ENCODE results near the gene ARNT2. TPM values are rescaled to one million over a fixed set of nuclear protein-coding genes. Genes with fewer than 3 reads are reported as not detected.

ARNT2 gene
- polyA plus RNA-seq, 2 of the 4 experiments (the other 2 are of a cell fraction), result 8.9 to 17.0 TPM

DNA sequence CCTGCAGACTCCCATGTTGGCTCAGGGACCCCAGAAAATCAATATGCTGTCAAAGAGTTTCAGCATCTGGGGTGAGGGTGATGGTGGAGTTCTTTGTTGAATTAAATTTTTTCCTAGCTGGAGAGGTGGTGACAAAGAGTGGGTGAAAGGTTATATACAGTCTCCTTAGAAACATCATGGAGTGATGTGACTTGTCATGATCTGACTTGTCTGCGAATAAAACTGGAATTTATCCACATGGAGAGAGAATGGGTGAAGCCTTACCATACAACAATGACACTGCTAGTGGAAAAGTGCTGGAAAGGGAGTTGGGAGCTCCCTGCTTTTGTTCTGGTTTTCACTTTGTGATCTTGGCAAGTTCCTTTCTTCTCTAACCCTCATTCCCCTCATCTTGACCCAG, 75.0 kb downstream of the ARNT2 start:
- 0 out of 3 replicates have a peak, but pooled peaks cover 7% of the 10 kb centered on the region for H3K4me1 ChIP-seq
- ChIA-PET CTCF (interaction anchor here (1.1 to 5.2 kb wide), 6 partner anchors 9 to 300 kb away, joined by 3 to 27 read pairs (median 5); partner anchors contain the start of gene CEMIP), POLR2A (no interaction called here)
- no peak overlapping the region for H3K4me3 ChIP-seq
- H3K4me2 ChIP-seq, result no peak overlapping the region
- H3K9me3 ChIP-seq, result peaks cover 6% of the 10 kb centered on the region; the same call in 2 of the 3 replicates
- 94% methylated on average over 1 of the region's 1 CpG for WGBS (ENCODE audit: missing lambda C conversion rate)
- DNase-seq (ENCODE audit: low read depth in 1 of 2, low spot score in 1 of 2) (no peak), FAIRE-seq (no peak), ATAC-seq (no peak)
- TF ChIP-seq ZC3H11A (IDR thresholded peaks at IDR 0.05) (no peak), FOSL2 (IDR thresholded peaks at IDR 0.05) (no peak), FOSL2 (CRISPR knock-in tag; IDR thresholded peaks at IDR 0.05) (no peak), CEBPB (IDR thresholded peaks at IDR 0.05) (no peak), FOSB (CRISPR knock-in tag; IDR thresholded peaks at IDR 0.05) (no peak)
- TF ChIP-seq, protein P1, sequence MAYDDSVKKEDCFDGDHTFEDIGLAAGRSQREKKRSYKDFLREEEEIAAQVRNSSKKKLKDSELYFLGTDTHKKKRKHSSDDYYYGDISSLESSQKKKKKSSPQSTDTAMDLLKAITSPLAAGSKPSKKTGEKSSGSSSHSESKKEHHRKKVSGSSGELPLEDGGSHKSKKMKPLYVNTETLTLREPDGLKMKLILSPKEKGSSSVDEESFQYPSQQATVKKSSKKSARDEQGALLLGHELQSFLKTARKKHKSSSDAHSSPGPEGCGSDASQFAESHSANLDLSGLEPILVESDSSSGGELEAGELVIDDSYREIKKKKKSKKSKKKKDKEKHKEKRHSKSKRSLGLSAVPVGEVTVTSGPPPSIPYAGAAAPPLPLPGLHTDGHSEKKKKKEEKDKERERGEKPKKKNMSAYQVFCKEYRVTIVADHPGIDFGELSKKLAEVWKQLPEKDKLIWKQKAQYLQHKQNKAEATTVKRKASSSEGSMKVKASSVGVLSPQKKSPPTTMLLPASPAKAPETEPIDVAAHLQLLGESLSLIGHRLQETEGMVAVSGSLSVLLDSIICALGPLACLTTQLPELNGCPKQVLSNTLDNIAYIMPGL (CRISPR knock-in tag; IDR thresholded peaks at IDR 0.05; ENCODE audit: borderline replicate concordance), result no peak
- TF ChIP-seq, protein P2, sequence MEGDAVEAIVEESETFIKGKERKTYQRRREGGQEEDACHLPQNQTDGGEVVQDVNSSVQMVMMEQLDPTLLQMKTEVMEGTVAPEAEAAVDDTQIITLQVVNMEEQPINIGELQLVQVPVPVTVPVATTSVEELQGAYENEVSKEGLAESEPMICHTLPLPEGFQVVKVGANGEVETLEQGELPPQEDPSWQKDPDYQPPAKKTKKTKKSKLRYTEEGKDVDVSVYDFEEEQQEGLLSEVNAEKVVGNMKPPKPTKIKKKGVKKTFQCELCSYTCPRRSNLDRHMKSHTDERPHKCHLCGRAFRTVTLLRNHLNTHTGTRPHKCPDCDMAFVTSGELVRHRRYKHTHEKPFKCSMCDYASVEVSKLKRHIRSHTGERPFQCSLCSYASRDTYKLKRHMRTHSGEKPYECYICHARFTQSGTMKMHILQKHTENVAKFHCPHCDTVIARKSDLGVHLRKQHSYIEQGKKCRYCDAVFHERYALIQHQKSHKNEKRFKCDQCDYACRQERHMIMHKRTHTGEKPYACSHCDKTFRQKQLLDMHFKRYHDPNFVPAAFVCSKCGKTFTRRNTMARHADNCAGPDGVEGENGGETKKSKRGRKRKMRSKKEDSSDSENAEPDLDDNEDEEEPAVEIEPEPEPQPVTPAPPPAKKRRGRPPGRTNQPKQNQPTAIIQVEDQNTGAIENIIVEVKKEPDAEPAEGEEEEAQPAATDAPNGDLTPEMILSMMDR (IDR thresholded peaks at IDR 0.05), result no peak
- H3K27ac ChIP-seq, result no peak overlapping the region

DNA sequence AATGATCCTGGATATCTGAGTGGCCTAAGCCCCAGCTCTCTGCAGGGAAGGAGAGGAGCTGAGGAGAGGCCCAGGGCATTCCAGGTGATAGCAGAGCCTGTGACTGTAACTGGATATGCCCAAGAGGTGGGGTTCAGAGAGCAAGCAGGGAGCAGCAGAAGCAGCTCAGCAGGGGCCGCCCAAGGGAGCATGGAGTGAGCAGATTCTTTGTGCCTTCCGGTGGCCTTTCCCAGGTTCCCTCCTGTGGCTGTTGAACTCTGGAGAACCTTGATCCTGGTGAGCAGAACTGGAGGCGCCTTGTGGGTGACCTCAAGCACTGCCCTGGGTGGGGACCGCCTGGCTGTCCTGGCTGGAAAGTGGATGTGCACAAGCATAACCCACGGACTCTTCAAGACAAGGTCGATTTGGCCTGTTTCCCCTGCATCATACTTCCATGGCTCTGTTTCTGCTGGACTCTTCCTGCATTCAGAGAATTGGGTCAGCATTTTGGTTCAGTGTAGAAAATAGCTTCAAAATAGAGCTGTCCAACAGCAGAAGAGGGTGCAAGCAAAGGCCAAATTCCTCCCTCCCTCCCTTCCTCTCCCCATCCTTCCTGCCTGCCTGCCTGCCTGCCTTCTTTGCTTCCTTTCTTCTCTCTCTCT, 76.1 kb downstream of the ARNT2 start:
- ChIA-PET POLR2A (no interaction called here), CTCF (interaction anchor here (0.6 to 5.2 kb wide), 16 partner anchors 10 to 354 kb away, joined by 3 to 33 read pairs (median 3); partner anchors contain the start of gene CEMIP)
- TF ChIP-seq MAZ (IDR thresholded peaks at IDR 0.05; ENCODE audit: borderline replicate concordance, low read depth, low read length) (no peak), SMC3 (IDR thresholded peaks at IDR 0.05) (no peak)
- Histone ChIP-seq H3K9me3 (peaks cover 6% of the 10 kb centered on the region; the same call in 1 of the 3 replicates), H3K4me3 (no peak overlapping the region), H3K27ac (peak overlapping the region in 1 of 2 experiments; percentile 12; a peak in 1 of 6 replicates), H3K4me1 (peaks cover 11% of the 10 kb centered on the region; the same call in 2 of the 3 replicates), H3K4me2 (no peak overlapping the region)
- FAIRE-seq, result no peak
- 89% methylated on average over 6 of the region's 6 CpGs for WGBS (ENCODE audit: missing lambda C conversion rate)
- peak in 1 of 2 experiments; percentile 24; a peak in 2 of 6 replicates for ATAC-seq
- DNase-seq (ENCODE audit: low read depth in 1 of 2, low spot score in 1 of 2), result no peak

DNA sequence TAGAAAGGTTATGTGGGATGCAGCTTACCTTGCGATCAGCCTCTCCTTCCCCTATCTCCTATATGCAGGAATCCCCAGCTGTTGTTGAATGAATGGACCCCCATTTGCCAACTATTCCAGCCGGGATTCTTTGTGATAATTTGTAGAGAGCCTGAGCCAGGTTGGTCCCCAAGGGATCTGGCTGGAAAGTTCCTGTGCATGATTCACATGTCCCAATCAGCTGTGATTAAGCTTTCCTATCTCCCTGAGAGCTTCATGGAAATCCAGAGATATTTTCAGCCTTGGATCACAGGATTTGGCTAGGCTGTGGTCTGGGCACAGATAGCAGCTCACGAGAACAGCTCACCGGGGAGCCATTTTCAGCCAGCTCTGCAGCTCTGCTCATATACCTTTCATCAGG, 76.7 kb downstream of the ARNT2 start:
- Histone ChIP-seq H3K4me2 (no peak overlapping the region), H3K4me3 (no peak overlapping the region), H3K27ac (peak overlapping the region in 1 of 2 experiments; percentile 12; a peak in 1 of 6 replicates), H3K9me3 (peaks cover 5% of the 10 kb centered on the region; the same call in 1 of the 3 replicates), H3K4me1 (peaks cover 15% of the 10 kb centered on the region; the same call in 2 of the 3 replicates)
- WGBS (ENCODE audit: missing lambda C conversion rate), result 56% methylated on average over 4 of the region's 4 CpGs
- ATAC-seq (peak; percentile 38 to 74; a peak in 3 of 6 replicates), FAIRE-seq (no peak), DNase-seq (ENCODE audit: low read depth in 1 of 2, low spot score in 1 of 2) (no peak)
- ChIA-PET CTCF (interaction anchor here (0.5 to 5.2 kb wide), 16 partner anchors 9 to 654 kb away, joined by 3 to 33 read pairs (median 3); partner anchors contain the start of gene CEMIP), POLR2A (no interaction called here)
- TF ChIP-seq KDM1A (IDR thresholded peaks at IDR 0.05; ENCODE audit: low read depth), result no peak
- TF ChIP-seq TFCP2L1 (CRISPR knock-in tag; IDR thresholded peaks at IDR 0.05), result no peak
- TF ChIP-seq, protein P3, sequence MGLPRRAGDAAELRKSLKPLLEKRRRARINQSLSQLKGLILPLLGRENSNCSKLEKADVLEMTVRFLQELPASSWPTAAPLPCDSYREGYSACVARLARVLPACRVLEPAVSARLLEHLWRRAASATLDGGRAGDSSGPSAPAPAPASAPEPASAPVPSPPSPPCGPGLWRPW (IDR thresholded peaks at IDR 0.05), result no peak
- TF ChIP-seq, protein P4, sequence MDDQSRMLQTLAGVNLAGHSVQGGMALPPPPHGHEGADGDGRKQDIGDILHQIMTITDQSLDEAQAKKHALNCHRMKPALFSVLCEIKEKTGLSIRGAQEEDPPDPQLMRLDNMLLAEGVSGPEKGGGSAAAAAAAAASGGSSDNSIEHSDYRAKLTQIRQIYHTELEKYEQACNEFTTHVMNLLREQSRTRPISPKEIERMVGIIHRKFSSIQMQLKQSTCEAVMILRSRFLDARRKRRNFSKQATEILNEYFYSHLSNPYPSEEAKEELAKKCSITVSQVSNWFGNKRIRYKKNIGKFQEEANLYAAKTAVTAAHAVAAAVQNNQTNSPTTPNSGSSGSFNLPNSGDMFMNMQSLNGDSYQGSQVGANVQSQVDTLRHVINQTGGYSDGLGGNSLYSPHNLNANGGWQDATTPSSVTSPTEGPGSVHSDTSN (IDR thresholded peaks at IDR 0.05), result no peak
- no peak for TF ChIP-seq RARB (CRISPR knock-in tag; IDR thresholded peaks at IDR 0.05)

Measured in A549 (cell line).